ENCODE results near the gene CIBAR2.

CIBAR2 gene

DNA sequence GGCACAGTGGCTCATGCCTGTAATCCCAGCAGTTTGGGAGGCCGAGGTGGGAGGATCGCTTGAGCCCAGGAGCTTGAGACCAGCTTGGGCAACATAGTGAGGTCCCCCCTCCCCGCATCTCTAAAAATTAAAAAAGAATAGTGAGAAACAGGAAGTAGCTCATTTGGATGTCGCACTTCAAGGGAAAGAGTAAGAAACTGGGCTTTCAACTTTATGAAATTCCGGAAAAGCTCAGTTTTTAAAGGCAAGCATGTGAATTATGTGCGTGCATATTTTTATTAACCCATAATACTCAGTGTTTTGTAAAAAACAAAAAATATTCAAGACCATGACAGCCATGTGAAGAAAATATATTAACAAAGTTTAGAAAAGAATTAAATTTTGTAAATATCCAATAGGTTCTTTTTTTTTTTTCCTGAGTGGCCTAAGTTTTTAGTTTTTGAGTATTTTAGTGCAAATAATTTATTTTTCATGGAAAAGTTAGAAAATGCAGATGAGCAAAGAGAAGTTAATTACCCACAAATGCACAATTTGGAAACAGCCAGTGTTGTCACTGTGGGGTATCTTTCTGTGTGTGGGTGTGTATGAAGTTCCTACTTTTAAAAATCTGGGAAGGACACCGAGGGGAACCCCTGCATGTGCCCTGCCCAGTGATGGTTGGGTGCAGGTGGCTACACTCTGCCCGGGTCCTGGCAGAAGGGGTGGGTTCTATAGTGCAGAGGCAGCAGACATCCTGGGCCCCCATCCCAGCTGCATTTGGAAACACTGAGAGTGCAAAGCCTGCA is 40.0 kb downstream of the CIBAR2 start:
- no peak for DNase-seq (ENCODE audit: low read depth)
- TF ChIP-seq CTCF (conservative IDR thresholded peaks at IDR 0.05; ENCODE audit: low read depth, low read length), result no peak
- H3K4me3 ChIP-seq (ENCODE audit: low read length), result no peak overlapping the region

GRCh38 chr16:85069171-85069570 is 43.1 kb downstream of the CIBAR2 start:
- no peak for TF ChIP-seq CTCF (conservative IDR thresholded peaks at IDR 0.05; ENCODE audit: low read depth, low read length)

DNA sequence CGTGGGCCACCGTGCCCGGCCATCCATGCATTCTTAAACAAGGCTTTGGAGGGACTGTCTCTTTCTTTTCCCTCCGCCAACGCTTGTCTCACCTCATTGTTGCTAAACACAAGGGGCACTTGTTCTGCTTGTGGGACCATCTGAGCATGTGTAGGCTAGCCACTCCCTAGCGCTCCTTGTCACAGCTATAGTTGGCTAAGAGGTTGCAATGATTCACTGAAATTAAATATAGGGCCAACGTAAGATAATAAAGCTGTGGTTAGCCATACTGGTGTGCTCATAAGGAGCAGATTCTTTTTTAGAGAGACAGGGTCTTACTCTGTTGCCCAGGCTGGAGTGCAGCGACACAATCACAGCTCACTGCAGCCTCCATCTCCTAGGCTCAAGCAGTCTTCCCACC is 43.5 kb downstream of the CIBAR2 start:
- no peak for DNase-seq (ENCODE audit: low read depth)
- TF ChIP-seq CTCF (conservative IDR thresholded peaks at IDR 0.05; ENCODE audit: low read depth, low read length), result no peak
- no peak overlapping the region for H3K4me3 ChIP-seq (ENCODE audit: low read length)

More at GRCh38 chr16:85069171-85069570, 43.1 kb downstream of the CIBAR2 start:
- no peak for DNase-seq (ENCODE audit: low read depth)
- no peak overlapping the region for H3K4me3 ChIP-seq (ENCODE audit: low read length)

DNA sequence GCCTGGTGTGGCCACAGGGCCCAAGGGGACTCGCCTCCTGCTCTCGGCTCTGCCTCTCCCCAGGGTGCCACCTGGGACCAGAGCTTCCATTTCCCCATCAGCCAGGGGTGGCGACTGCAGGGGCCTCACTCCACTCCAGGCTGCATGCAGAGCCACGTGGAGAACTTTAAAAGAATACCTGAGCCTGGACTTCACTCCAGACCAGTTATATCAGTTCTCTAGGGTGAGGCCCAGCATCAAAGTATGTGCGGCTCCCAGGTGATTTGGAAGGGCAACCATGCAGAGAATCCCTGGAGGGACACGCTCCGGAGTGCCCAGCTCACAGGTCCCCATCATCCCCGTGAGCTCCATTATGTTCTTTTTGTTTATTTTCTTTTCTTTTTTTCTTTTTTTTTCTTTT is 44.8 kb downstream of the CIBAR2 start:
- no peak overlapping the region for H3K4me3 ChIP-seq (ENCODE audit: low read length)
- TF ChIP-seq CTCF (conservative IDR thresholded peaks at IDR 0.05; ENCODE audit: low read depth, low read length), result no peak
- DNase-seq (ENCODE audit: low read depth), result no peak

DNA sequence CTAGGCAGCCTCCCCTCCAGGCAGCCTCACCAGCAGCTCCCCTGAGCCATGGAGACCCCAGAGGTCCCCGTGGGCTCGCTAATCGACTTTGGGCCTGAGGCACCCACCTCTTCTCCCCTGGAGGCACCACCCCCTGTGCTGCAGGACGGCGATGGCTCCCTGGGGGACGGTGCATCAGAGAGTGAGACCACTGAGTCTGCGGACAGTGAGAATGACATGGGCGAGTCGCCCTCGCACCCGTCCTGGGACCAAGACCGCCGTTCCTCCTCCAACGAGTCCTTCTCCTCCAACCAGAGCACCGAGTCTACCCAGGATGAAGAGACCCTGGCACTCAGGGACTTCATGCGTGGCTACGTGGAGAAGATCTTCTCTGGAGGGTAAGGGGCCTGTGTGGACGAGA is 45.2 kb downstream of the CIBAR2 start:
- DNase-seq (ENCODE audit: low read depth), result no peak
- TF ChIP-seq CTCF (conservative IDR thresholded peaks at IDR 0.05; ENCODE audit: low read depth, low read length), result no peak
- no peak overlapping the region for H3K4me3 ChIP-seq (ENCODE audit: low read length)

- TF ChIP-seq CTCF (conservative IDR thresholded peaks at IDR 0.05; ENCODE audit: low read depth, low read length), result no peak
- DNase-seq (ENCODE audit: low read depth), result no peak
- H3K4me3 ChIP-seq (ENCODE audit: low read length), result no peak overlapping the region
Measured at GRCh38 chr16:85066346-85066885, 45.9 kb downstream of the CIBAR2 start.

DNA sequence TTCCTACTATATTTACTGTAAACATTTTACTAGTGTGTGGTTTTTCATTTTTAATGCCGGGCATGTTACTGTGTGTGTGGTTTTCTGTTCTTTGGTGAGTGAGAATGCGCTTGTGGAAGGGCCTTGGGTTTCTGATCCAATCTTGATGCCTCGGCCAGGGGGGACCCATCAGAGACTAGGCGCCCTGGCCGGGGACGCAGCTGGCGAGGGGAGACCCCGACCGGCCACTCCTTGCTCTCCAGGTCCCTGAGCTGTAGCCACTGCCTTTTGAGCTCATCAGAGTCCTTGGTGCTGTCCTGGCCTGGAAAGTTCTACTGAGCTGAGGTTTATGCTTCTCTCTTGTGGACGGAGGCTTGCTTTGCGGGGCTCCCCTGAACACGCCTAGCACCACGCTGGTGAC is 47.2 kb downstream of the CIBAR2 start:
- H3K4me3 ChIP-seq (ENCODE audit: low read length), result no peak overlapping the region
- no peak for TF ChIP-seq CTCF (conservative IDR thresholded peaks at IDR 0.05; ENCODE audit: low read depth, low read length)
- no peak for DNase-seq (ENCODE audit: low read depth)
